K562 (cell line): Measurements from ENCODE around the gene LYPD5. TPM values are rescaled to one million over a fixed set of nuclear protein-coding genes. Genes with fewer than 3 reads are reported as not detected.
A peak's percentile ranks its signal among the peaks of the same experiment; 100 is the strongest.

Experiments
- GABPA ChIP-seq: fragments of 200-800 bp; sonication (Bioruptor generic); conservative IDR thresholded peaks from 2 replicates; pipeline ENCODE4 v1.6.1; 2016; ENCODE audit warnings: low read depth, missing genetic modification characterization, missing compliant biosample characterization
- HDAC2 ChIP-seq: fragments of 450-650 bp; IDR thresholded peaks from 2 replicates; pipeline ENCODE4 v1.6.1; 2016; ENCODE audit warnings: mild to moderate bottlenecking
- MLX ChIP-seq, 2 experiments: fragments of 450-650 bp in 1 of 2; sonication (generic) in 1 of 2; formaldehyde crosslinking; conservative IDR thresholded peaks; 2 replicates each; pipeline versions ENCODE4 v1.4.0 to v1.8.1; 2020 to 2022; ENCODE audit warnings: mild to moderate bottlenecking in 1 of 2, missing genetic modification reagents in 1 of 2
- MTA3 ChIP-seq: fragments of 450-650 bp; formaldehyde crosslinking; IDR thresholded peaks from 2 replicates; pipeline ENCODE4 v1.6.1; 2017; ENCODE audit warnings: mild to moderate bottlenecking, borderline replicate concordance
- PKNOX1 ChIP-seq: fragments of 450-650 bp; IDR thresholded peaks from 2 replicates; pipeline ENCODE4 v1.6.1; 2016
- RAD51 ChIP-seq: fragments of 450-650 bp; IDR thresholded peaks from 2 replicates; pipeline ENCODE4 v1.7.1; 2016; ENCODE audit warnings: low read depth, mild to moderate bottlenecking, borderline replicate concordance
- RB1 ChIP-seq: fragments of 450-650 bp; IDR thresholded peaks from 2 replicates; pipeline ENCODE4 v1.6.1; 2017; ENCODE audit warnings: low read depth, mild to moderate bottlenecking
- REST ChIP-seq, 2 experiments: fragments of 450-650 bp; formaldehyde crosslinking in 1 of 2; IDR thresholded peaks; 2 replicates each; pipeline versions ENCODE4 v1.4.0 to v1.6.1; 2014 to 2020; ENCODE audit warnings: mild to moderate bottlenecking in 2 of 2, borderline replicate concordance in 1 of 2, low read depth in 1 of 2
- TAF9B ChIP-seq: fragments of 450-650 bp; IDR thresholded peaks from 2 replicates; pipeline ENCODE4 v1.6.1; 2018; ENCODE audit warnings: mild to moderate bottlenecking; ENCODE audit not compliant: partially characterized antibody
- THAP12 ChIP-seq: fragments of 250-450 bp; sonication (Bioruptor Pico); IDR thresholded peaks from 2 replicates; pipeline ENCODE4 v1.9.0; 2021; ENCODE audit warnings: mild to moderate bottlenecking, inconsistent platforms
- USF2 ChIP-seq: sonication (generic); formaldehyde crosslinking; IDR thresholded peaks from 2 replicates; pipeline ENCODE4 v1.5.0; 2020; ENCODE audit warnings: missing genetic modification reagents
- YY1 ChIP-seq, 3 experiments: IDR thresholded peaks; 2 replicates each; pipeline ENCODE4 v1.6.1; 2011; ENCODE audit warnings: low read length in 2 of 3, mild to moderate bottlenecking in 2 of 3, moderate library complexity in 2 of 3, borderline replicate concordance in 1 of 3, control low read depth in 1 of 3, low read depth in 1 of 3; ENCODE audit not compliant: insufficient read depth in 3 of 3, insufficient replicate concordance in 2 of 3, control insufficient read depth in 1 of 3, insufficient read length in 1 of 3; ENCODE audit errors: extremely low read depth in 1 of 3
- ZNF668 ChIP-seq: fragments of 250-450 bp; sonication (Bioruptor Pico); IDR thresholded peaks from 2 replicates; pipeline ENCODE4 v1.8.0; 2022; ENCODE audit warnings: mild to moderate bottlenecking, inconsistent platforms
- polyA plus RNA-seq, 8 experiments: library from polyadenylated mRNA; depleted of rRNA in 4 of 8; stranded (reverse) in 5 of 8; unstranded in 3 of 8; fragments of >200 nt; fragmentation: Nextera tagmentation in 2 of 8; fragmentation: Illumina TruSeq in 1 of 8; extraction: Ambion mirVana in 2 of 8; extraction: Trizol in 1 of 8; gene quantifications; 2 replicates each; pipeline versions ENCODE4 v1.2.1 to v1.2.3, GENCODE V29; 2011 to 2014; ENCODE audit warnings: inconsistent platforms in 1 of 8, missing spikeins in 1 of 8
- total RNA-seq, 7 experiments: library from RNA; depleted of rRNA in 6 of 7; stranded (reverse); fragments of >200 nt in 6 of 7; fragmentation: Illumina TruSeq in 2 of 7; extraction: Trizol in 2 of 7; gene quantifications; 2 replicates each; pipeline versions ENCODE4 v1.2.1 to v1.2.3, GENCODE V29; 2011 to 2021; ENCODE audit warnings: low replicate concordance in 1 of 7

The LYPD5 gene
- total and polyA plus RNA-seq, 9 of the 15 experiments (the other 6 are each of a cell fraction or from before 2014, with no cell fraction given): 0.03 to 0.22 (median 0.10) TPM; not detected in 3

- TF ChIP-seq MLX (CRISPR knock-in tag; conservative IDR thresholded peaks at IDR 0.05) (no peak), YY1 (IDR thresholded peaks at IDR 0.05; ENCODE audit: borderline replicate concordance in 1 of 3, control insufficient read depth in 1 of 3, extremely low read depth in 1 of 3, insufficient read depth in 3 of 3, insufficient read length in 1 of 3, insufficient replicate concordance in 2 of 3, low read depth in 1 of 3, low read length in 2 of 3) (no peak), TAF9B (no peak), THAP12 (no peak), PKNOX1 (no peak), RAD51 (no peak), GABPA (tag) (no peak), USF2 (no peak), HDAC2 (peak; percentile 88), MTA3 (no peak), REST (IDR thresholded peaks at IDR 0.05; ENCODE audit: borderline replicate concordance) (no peak), REST (CRISPR knock-in tag; IDR thresholded peaks at IDR 0.05; ENCODE audit: low read depth) (no peak), RB1 (no peak), ZNF668 (no peak)
These were observed 26.9 kb downstream of the LYPD5 start (continued) for GRCh38 chr19:43775299-43775890.
